Esophagus squamous epithelium (tissue), 4 donors: ENCODE measurements around the gene PMEPA1.

Source experiments
- POLR2A ChIP-seq, 4 donors: fragments of 450-650 bp; IDR thresholded peaks; one replicate each; pipeline ENCODE4 v1.6.1; 2017; ENCODE audit warnings: antibody characterized with exemption in 4 of 4, mild to moderate bottlenecking in 4 of 4, moderate library complexity in 3 of 4
- TF ChIP-seq, protein P1 (sequence below), 6 experiments: fragments of 450-650 bp in 4 of 6; fragments of 200-600 bp in 2 of 6; sonication (generic) in 2 of 6; IDR thresholded peaks; one replicate each; pipeline ENCODE4 v1.5.1; 2016 to 2019; ENCODE audit warnings: antibody characterized with exemption in 6 of 6, mild to moderate bottlenecking in 4 of 6, moderate library complexity in 4 of 6

DNA sequence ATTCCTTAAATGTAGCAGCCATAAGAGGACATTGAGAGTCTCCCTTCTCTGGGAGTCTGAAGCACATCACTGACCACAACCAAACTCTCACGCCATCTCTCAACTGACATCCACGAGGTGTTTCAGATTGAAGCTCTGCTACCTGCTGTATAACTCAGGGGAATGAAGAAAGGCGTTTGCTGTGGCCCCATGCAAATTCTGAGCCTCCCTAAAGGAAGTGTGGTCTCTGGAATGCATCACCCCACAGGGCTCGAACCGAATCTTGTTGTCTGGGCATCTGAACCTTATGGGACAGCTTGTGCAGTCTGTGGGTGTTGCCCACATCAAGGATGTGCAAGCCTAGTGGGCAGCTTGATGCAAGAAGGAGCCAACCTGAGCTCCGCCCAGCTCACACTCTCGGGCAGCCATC is 10.9 kb downstream of the PMEPA1 start:
- TF ChIP-seq, protein P1, sequence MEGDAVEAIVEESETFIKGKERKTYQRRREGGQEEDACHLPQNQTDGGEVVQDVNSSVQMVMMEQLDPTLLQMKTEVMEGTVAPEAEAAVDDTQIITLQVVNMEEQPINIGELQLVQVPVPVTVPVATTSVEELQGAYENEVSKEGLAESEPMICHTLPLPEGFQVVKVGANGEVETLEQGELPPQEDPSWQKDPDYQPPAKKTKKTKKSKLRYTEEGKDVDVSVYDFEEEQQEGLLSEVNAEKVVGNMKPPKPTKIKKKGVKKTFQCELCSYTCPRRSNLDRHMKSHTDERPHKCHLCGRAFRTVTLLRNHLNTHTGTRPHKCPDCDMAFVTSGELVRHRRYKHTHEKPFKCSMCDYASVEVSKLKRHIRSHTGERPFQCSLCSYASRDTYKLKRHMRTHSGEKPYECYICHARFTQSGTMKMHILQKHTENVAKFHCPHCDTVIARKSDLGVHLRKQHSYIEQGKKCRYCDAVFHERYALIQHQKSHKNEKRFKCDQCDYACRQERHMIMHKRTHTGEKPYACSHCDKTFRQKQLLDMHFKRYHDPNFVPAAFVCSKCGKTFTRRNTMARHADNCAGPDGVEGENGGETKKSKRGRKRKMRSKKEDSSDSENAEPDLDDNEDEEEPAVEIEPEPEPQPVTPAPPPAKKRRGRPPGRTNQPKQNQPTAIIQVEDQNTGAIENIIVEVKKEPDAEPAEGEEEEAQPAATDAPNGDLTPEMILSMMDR (IDR thresholded peaks at IDR 0.05), result no peak
- TF ChIP-seq POLR2A (IDR thresholded peaks at IDR 0.05), result no peak
